ENCODE measurements around the gene TCF7L1.
A peak's percentile ranks its signal among the peaks of the same experiment; 100 is the strongest.
"Not testable (repeated sequence)": the region's sequence is repeated elsewhere in the genome, so short reads cannot be mapped to it uniquely, and the experiment has no call there.

Gene TCF7L1

DNA sequence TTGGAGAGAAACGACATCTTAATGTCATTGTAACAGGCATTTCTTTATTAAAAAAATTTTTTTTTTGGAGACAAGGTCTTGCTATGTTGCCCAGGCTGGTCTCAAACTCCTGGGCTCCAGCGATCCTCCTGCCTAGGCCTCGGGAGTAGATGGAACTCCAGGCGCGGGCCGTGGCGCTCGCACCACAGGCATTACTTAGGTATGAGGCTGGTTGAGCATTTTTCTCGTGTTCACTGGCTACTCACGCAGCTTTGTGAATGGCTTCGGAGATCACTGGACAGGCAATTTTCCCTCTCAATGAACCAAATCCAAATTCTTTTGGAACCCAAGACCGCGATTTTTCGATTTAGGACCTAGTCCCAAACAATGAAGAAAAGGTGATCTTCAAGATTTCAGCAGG lies 795 bp upstream of the TCF7L1 start:
- DNase-seq: no peak

DNA sequence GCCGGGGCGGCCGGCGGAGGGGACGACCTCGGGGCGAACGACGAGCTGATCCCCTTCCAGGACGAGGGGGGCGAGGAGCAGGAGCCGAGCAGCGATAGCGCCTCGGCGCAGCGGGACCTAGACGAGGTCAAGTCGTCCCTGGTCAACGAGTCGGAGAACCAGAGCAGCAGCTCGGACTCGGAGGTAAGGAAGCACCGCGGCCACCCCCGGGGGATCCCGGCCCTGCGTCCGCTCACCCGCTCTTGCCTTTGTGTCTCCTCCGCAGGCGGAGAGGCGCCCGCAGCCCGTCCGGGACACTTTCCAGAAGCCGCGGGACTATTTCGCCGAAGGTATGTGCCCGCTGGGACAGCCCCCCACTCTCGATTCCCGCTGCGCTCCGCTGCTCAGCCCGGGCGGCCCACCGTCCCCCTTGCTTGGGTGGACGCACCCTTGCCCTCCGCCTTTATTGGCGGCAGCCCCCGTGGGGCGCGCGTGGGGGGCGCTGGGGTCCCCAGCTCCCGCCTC lies 611 bp downstream of the TCF7L1 start:
- DNase-seq: peak; percentile 38

DNA sequence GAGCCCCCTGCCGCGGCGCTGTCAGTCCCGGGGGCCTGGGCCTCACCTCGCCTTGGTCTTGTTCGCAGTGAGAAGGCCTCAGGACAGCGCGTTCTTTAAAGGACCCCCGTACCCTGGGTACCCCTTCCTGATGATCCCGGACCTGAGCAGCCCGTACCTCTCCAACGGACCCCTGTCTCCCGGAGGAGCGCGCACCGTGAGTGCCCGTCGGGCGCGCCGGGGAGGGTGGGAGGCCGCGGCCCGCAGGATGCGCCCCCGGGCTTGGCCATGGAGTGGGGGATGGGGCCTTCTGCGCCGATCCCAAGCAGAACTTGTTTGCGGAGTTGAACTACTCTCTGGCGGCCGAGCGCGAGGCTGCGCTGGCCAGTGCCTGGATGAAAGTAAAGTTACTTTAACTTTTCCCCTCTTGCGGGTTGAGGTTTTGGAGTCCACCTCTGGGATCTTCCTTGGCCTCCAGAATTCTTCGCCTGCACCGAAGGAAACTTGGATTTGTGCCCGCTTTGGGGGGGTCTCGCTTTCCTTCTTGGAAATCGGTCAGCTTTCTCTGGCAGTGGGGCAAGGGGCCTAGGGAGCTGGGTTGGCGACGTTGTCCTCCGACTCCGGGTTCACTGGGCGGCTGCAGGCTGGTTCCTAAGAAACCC lies 1.2 kb downstream of the TCF7L1 start:
- DNase-seq: no peak

DNA sequence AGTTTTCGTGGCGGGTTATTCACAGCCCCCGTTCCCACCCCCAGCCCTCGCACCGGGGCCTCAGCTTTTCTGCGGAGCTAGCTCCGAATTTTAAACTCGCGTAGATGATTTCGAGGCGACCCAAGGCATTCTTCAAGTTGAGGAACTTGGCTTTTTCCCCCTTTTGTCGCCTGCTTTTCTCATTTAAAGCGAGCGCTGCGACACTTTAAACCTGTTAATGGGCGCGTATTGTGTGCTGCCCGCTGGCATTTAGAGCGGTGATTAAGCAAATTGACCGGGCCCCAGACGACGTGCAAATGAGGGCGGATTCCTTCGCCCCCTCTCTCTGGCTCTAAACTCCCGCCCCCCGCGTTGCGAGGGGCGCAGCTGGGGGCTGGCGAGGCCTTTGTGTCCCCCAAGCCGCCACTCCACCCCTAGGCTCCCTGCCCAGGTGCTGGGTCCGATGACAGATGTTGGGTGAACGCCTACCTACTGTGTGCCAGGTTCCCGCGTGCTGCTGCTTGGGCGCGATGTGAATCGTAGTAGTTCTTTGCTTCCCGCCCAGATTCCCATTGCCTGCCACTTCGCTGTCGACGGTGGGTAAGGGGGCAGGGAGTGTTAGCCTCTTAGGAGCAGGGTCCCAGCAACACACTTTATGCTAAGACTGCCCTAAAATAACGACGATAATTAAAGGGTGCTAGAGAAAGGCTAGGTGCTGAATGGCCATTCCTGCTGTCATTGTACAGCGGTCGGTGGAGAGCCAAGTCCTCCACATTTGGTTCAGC lies 1.9 kb downstream of the TCF7L1 start:
- no peak for DNase-seq

DNA sequence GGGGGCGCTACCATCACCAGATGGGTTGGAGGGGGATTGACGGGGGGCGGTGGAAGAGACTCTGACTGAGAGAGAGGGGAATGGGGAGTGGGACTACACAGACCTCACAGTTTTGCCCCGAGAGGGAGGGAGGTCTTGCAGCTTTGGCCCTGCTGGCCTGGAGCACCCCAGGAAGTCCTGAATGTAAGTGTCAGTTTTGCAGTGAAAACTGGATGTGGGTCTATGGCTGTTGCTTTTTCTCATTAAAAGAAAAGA lies 2.4 kb downstream of the TCF7L1 start:
- DNase-seq: no peak

DNA sequence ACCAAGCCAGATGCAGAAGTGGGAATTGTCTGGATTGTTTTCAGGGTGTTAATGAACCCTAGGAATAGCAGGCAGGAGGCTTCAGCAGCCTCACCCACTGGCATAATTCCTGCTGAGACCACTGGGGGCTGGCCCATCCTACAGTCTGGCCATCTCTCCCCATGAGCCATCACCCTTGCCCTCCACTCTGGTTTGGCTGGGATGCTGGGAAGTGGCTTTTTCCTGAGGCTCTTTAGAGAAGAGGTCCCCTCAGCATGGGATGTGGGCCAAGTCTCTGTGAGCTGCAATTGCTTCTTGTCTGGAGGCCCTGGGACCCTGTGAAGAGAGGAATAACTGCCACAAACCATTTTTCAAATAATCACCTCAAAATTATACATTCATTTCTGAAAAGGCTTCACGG lies 4.0 kb downstream of the TCF7L1 start:
- no peak for DNase-seq

DNA sequence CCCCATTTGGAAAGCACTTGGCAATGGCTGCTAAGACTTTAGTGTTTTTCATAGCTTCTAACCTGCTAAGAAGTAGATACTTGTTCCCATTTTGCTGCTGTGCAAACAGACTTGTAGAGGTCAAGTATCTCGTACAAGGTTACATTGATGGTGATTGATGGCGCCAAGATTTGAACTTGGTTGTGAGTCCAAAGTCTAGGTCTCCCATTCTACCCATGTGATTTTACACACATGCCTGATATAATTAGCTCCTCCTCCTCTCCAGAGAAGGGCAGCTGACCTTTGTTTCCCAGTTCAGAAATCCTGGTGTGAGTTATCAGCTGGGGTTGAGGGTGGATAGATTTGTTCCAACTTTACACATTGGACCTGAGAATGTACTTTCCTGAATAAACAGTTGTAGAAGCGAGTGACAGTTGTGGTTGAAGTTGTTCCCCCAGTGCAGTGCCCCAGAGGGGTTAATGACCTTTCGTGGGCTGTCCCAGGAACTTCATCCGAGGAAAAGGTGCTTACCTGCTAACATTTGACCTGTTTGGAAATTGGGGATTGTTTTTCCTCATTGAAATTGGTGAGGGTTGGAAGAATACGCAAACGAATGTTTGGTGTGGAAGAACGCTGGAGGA lies 10.4 kb downstream of the TCF7L1 start:
- no peak for DNase-seq

DNA sequence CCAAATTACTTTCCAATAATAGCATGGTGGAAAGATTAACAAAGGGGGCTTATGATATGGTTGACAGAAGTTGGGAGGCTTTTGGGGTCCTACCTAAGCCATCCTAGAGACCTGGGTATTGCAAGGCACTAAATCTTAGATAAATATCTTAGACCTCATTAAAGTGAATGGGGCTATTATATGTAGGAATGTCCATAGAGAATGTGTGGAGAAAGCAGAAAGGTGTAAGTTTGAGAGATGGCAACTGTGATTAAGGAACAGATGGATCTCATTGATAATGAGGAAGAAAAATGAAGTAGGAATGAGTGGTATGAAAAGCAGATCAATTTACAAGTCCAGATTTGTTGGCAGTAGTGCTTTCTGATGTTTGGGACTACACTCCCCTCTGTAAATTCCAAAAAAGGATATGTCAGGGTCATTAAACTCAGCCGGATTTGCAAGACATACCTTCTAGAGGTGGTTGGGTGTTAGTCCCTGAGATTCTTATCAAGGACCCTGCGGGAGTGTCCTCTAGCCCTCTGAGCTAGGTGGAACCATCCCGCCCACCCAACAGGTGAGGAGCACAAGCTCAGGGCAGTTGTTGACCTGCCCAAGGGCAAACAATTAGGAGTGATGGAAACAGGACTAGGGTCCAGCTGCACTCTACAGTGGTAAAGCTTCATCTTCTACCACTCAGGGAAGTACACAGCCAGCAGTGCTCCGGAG lies 12.1 kb downstream of the TCF7L1 start:
- no peak for DNase-seq

DNA sequence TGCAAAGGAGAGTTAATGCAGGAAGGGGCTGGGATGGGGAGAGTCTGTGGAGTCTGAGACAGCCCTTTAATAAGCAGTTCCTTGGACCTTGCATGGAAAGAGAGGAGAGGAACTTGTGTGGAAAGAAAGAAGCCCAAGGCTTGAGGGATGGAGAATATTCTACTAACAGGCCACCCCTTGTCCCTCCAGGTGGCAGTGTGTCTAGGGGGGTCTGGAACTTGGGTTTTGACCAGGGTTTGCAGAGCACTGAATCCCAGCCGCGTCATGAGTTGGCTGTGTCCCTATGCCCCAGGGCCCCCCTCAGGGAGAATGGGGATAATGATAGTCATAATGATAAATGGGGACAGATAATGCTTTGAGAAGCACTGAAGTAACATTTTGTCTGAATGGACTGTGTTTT lies 15.0 kb downstream of the TCF7L1 start:
- DNase-seq: no peak

DNA sequence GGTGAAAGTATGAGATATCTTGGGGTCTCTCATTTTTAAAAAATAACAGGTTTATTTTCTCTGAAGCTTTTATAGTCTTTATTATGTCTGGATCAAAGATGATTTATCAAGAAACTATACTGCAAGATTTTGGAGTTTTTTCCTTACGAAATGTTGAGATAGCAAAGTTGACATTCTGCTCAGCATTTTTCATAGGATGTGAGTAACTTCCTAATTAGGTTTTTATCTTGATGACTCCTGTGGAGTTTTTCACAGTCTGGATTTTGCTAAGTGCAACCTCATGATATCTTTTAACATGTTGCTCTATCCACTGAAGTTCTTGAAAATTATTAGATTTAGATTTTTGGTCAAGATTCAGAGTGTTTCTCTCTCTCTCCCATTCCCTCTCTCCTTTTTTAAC lies 17.8 kb downstream of the TCF7L1 start:
- no peak for DNase-seq

DNA sequence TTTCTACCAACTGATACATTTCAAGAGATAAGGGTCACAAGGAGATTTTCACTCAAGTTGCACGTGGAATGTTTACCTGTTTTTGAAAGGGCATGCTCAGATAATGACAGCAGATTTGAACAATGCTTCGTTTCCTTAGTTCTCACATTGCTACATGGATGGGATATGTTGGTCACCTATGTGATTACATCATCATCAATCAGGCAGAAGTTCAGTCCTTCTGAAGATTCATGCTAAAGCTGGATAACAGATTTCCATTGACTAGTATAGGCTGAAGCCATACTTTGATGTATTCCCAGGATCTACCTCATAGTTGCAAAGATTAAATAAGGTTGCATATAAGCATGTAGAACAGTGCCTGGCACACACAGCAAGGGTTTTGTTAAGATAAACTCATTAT lies 19.7 kb downstream of the TCF7L1 start:
- no peak for DNase-seq

DNA sequence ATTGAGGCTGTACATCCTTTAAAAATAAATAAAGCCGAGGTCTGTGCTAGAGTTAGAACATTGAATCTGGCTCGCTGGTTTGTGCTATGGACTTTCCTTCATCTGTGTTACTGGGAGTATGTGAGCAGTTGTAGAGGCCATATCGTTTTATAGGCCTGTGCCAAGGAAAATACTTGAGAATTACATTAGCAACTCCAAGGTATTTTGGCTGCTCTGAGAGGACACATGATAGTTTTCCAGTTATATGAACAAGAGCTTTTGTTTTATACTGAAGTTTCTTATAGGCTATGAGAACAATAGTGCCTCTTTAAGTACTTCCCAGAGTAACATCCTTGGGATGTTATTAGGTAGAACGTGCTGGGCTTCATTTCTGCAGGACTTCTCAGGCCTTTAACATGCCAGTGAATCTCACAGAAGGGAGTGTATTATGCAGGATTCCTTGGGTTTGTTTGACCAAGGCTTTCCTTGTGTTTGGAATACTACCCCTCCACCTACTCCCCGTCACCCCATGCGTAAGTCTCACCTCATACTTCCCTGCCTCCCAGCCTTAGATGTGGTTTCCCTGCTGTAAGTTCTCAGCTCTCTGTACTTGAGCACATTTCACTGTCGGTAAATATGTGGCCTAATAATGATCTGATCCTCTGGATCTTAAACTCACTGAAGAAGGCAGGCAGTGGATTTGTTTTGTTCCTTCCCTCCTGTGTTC lies 21.0 kb downstream of the TCF7L1 start:
- DNase-seq: no peak

DNA sequence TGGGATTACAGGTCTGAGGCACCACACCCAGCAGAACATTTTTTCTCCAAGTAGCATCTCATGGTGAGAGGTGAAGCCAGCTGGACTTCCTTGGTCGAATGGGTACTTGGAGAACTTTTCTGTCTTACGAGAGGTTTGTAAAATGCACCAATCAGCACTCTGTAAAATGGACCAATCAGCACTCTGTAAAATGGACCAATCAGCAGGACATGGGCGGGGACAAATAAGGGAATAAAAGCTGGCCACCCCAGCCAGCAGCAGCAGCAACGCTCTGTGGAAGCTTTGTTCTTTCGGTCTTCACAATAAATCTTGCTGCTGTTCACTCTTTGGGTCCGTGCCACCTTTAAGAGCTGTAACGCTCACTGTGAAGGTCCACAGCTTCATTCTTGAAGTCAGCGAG lies 21.9 kb downstream of the TCF7L1 start:
- not testable (repeated sequence) for DNase-seq

DNA sequence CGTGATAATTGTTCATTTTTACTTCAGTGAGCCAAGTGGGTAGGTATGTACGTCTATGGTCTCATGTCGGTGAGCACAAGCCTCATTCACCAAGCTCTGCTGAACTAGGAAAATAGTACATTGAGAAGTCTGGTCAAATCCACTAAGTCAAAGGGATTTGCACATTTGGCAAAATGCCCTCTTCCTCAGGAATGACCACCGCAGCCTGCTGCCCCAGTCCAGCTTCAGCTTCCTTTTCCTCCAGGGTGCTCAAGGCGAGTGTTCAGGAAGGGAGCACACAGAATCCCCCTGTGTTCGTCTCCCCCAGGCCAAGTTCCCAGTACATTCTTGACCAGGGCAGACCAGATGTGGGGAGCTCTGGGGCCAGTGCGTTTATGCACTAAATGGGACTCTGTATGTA lies 23.0 kb downstream of the TCF7L1 start:
- DNase-seq: no peak

DNA sequence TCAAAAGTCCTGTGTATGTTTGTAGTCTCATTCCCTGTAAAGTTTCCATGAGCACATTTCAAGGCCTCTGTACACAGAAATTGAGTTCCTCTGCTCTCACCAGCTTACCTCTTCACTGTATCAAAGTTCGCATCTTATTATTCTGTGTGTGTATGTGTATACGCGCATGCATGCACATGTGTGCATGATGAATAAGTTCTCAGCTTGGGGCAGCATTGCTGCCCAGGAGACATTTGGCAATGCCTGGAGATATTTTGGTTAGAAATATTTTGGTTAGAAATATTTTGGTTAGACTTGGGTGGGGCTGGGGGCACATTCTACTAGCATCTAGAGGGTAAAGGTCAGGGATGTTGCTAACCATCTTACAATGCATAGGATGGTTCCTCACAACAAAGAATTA lies 23.4 kb downstream of the TCF7L1 start:
- DNase-seq: no peak

DNA sequence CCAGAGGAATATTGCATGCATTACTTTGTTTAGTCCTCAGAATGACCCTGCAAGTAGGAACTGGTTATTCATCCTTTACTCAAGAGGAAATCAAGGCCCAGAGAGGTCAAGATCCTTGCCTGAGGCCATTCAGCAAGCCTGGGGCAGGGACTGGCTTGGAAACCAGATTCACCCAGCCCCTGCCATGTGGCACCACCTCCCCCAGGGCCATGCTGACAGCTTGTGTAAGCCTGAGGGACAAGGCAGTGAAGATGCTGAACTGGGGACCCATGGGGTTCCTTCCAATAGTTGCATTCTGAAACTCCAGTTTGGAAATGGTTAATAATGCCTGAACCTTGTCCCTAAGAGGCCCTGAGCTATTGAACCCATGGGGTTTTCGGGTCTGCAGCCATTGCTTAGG lies 24.2 kb downstream of the TCF7L1 start:
- DNase-seq: no peak

DNA sequence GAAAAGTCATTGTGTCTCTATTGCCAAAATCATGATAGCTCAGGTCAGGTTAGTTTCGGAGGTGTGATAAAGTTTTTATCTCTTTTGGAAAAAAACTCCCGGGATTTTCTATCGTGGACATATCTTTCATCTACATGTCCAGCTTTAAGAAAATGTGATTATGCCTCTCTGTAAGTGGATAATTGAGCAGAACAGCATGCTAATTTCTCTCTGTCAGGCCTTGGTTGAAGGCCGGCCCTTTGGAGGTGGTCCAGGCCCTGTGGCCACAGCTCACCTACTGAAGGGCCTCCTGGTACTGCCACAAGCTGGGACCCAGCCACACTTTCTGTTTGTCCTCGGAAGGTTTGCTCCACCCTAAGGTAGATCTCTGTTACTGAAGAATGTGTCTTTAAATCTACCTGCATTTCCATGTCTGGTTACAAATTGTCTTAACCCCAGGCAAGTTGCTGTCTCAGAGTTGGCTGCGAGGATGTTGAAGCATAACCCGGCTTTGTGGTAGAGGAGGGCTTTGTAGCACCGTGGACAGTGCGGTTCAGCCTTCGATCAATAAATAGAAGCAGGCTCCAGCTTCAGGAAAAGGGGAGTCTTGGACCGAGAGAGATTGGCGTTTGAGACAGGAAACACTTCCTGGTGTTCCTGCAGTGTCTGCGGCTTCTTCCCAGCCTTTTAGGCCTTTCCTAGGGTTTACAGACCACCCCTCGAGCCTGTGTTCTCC lies 25.5 kb downstream of the TCF7L1 start:
- DNase-seq: no peak

DNA sequence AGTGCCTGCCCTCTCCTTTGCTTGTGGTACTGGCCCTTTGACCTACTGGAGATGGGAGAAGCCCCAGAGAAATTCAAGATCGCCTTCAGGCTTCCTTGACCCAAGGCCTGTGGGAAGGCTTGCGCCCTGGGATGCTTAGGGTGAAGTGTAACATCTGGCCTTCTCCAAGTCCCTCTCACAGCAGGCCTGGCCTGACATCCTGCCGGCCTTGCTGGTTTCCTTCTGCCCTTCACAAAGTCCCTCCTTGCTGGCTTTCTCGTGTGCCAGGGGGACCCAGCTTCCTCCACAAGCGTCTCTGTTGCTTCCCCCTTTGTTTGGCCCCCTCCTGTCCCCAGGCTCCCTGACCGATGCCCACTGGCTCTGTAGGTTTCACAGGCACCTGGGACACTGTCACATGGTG lies 26.4 kb downstream of the TCF7L1 start:
- DNase-seq: no peak

DNA sequence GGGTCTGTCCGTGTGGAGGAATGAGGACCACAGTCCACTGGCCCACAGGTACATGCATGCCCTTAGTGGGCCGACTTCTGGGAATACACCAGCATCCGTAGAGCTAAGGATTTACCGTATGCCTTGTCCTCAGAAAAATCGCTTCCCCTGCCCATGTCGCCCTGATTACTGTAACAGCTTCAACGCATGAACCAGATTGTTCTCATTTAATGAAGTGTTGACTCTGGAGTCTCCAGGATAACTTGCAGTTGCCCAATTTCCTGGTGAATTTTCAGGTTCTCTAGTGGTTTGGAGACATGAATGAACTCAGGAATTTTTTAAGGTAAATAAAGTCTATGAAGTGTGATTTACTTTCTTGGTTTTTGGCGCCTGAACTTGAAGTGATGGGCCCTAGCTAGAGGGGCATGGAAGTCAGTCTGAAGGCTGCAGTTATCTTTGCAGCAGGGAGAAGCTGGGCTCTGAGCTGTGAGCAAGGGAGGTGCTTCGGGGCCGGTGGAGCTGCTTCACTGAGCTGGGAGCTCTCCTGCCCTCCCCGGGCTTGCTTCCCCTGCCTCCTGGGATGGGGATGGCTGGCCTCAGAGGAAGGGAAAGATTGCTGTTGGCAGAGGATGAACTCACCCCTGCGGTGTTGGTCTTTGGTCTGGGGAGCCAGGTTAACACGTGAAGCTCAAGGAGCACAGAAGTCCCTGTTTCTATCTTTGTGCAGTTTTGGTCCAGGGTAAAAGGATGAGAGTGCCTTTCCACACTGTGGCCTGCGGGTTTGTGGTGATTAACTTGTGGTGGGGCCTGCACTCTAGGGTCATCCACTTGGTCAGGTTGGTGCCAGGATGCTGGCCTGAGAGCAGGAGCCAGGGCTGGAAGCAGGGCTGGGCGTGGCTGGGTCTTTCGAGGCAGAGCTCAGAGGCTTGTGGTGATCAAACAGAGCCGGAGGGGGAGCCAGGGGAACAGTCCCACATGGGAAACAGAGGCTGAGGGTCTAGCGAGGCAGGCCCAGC lies 28.1 kb downstream of the TCF7L1 start:
- no peak for DNase-seq

DNA sequence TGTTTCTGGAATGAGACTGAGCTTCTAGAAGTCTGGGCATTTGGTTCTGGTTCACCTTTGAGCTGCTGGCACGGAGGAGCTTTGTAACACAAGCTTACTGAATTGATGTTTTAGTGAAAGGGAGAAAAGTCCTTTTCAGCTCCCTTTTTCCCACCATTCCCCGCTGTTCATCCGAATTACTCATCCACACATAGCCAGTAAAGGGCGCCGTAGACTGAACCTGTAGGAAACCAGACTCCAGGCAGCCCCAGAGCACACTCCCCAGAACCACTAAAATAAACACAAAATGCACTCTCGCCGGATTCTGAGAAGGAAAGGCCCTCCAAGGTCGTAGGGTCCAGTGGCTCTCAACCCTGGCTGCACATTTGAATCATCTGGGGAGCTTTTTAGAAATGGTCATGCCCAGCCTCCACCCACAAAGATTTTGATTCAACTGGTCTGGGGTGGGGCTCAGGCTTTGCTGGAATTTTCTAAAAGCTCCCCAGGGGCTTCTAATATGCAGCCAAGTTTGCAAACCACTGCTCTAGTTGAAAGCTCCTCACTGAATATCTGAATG lies 29.6 kb downstream of the TCF7L1 start:
- DNase-seq: no peak

DNA sequence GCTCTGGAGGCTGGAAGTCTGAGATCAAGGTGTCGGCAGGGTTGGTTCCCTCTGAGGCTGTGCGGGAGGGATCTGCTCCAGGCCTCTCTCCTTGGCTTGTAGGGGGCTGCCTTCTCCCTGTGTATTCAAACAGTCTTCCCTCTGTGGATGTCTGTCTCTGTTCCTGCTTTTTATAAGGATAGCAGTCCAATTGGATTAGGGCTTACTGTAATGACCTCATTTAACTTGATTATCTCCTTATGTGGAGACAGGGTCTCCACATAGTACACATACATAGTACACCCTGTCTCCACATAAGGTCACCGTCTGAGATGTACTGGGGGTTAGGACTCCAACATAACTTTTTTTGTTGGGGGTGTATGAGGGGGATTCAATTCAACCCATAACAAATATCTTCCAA lies 30.5 kb downstream of the TCF7L1 start:
- DNase-seq: no peak
